ENCODE results near the gene ADGRL1.

DNA sequence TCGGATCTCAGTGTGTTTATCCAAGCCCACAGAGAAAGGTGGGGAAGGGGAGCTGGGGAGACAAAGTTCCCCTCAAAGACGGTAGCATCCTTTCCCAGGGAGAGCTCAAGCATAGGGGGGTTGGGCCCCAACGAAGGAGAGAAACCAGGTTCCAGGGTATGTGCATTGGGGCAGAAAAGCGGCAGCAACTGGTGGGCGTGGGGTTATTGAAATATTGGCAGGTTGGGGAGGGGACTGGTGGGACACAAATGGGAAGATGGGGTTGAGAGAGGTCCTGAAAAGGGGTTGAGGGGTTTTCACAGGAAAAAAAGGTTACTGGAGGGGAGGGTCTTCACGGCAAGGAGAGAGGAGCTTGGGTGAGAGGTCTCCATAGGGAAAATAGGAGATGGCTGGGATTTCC, 70.6 kb downstream of the ADGRL1 start:
- TF ChIP-seq L3MBTL2 (conservative IDR thresholded peaks at IDR 0.05): no peak
- TF ChIP-seq FOXK2 (IDR thresholded peaks at IDR 0.05): no peak
- TF ChIP-seq NFRKB (IDR thresholded peaks at IDR 0.05): no peak

All from HEK293T (cell line).